IMR-90 (cell line): ENCODE results near the gene CFAP61. TPM values are rescaled to one million over a fixed set of nuclear protein-coding genes. Genes with fewer than 3 reads are reported as not detected.

Source experiments
- ATAC-seq: fragments of 200-7000 bp; cut with Tn5 transposase; 2 replicates; pipeline ENCODE4 v1.9.1; 2020; ENCODE audit warnings: low read depth, mild to moderate bottlenecking, moderate library complexity
- BruUV-seq: library from RNA; stranded (reverse); fragments of 400-500 nt; replicated peaks from 2 replicates; lab custom pipeline; 2021; lab: Mats Ljungman, UMichigan
- CTCF ChIA-PET: fragments of 300-600 bp; formaldehyde crosslinking; extraction: SDS; loops from one replicate; lab custom pipeline; 2021; ENCODE audit warnings: antibody characterized with exemption; lab: Yijun Ruan, JAX
- POLR2A ChIA-PET: fragments of 300-600 bp; sonication (Branson Sonifier 250); formaldehyde crosslinking; loops from one replicate; lab custom pipeline; 2022; ENCODE audit warnings: antibody characterized with exemption; ENCODE audit not compliant: unreplicated experiment; lab: Charles Lee
- DNase-seq: peaks from one replicate; pipeline ENCODE4 v3.0.0; 2013
- H2AFZ ChIP-seq: replicated peaks from 2 replicates; pipeline ENCODE3; 2013; ENCODE audit warnings: low read length, mild to moderate bottlenecking; ENCODE audit not compliant: poor library complexity
- H2AK5ac ChIP-seq: 2 replicates; pipeline ENCODE4 v1.6.1; 2013; ENCODE audit warnings: low read depth, low read length, inconsistent platforms
- H2AK9ac ChIP-seq: replicated peaks from 2 replicates; pipeline ENCODE3; 2013; ENCODE audit warnings: mild to moderate bottlenecking, low read depth, low read length, moderate library complexity; ENCODE audit not compliant: poor library complexity
- H2BK120ac ChIP-seq: 2 replicates; pipeline ENCODE4 v1.6.1; 2013; ENCODE audit warnings: low read depth, low read length, inconsistent platforms
- H2BK15ac ChIP-seq: 3 replicates; pipeline ENCODE4 v1.6.1; 2013; ENCODE audit warnings: low read depth, low read length, inconsistent platforms
- H2BK20ac ChIP-seq: 2 replicates; pipeline ENCODE4 v1.6.1; 2013; ENCODE audit warnings: low read depth, mild to moderate bottlenecking, inconsistent platforms, low read length, moderate library complexity
- H2BK5ac ChIP-seq: 2 replicates; pipeline ENCODE4 v1.6.1; 2013; ENCODE audit warnings: mild to moderate bottlenecking, low read depth, low read length, inconsistent platforms; ENCODE audit not compliant: poor library complexity, severe bottlenecking
- H3K14ac ChIP-seq: replicated peaks from 2 replicates; pipeline ENCODE4 v1.6.1; 2013; ENCODE audit warnings: low read depth, low read length, inconsistent platforms
- H3K18ac ChIP-seq: 2 replicates; pipeline ENCODE4 v1.6.1; 2013; ENCODE audit warnings: low read depth, low read length, control low read depth
- H3K23ac ChIP-seq: 2 replicates; pipeline ENCODE4 v1.6.1; 2013; ENCODE audit warnings: low read depth, low read length, inconsistent platforms
- H3K27ac ChIP-seq: 2 replicates; pipeline ENCODE4 v1.5.1; 2013; ENCODE audit warnings: mild to moderate bottlenecking, control low read depth, low read length; ENCODE audit not compliant: insufficient read depth
- H3K27me3 ChIP-seq: 2 replicates; pipeline ENCODE4 v1.6.1; 2013; ENCODE audit warnings: low read length; ENCODE audit not compliant: control insufficient read depth, insufficient read depth
- H3K36me3 ChIP-seq: 2 replicates; pipeline ENCODE4 v1.6.1; 2013; ENCODE audit warnings: low read length, mixed read lengths; ENCODE audit not compliant: control insufficient read depth, insufficient read depth
- H3K4ac ChIP-seq: 2 replicates; pipeline ENCODE4 v1.6.1; 2013; ENCODE audit warnings: low read depth, low read length, inconsistent platforms
- H3K4me1 ChIP-seq: 2 replicates; pipeline ENCODE4 v1.6.1; 2013; ENCODE audit warnings: low read length, mixed read lengths; ENCODE audit not compliant: control insufficient read depth, insufficient read depth
- H3K4me2 ChIP-seq: 2 replicates; pipeline ENCODE4 v1.6.1; 2013; ENCODE audit warnings: low read depth, mild to moderate bottlenecking, control low read depth, low read length, moderate library complexity
- H3K4me3 ChIP-seq: 2 replicates; pipeline ENCODE4 v1.5.1; 2013; ENCODE audit warnings: low read depth, mild to moderate bottlenecking, control low read depth, low read length, moderate library complexity; ENCODE audit not compliant: insufficient read depth
- H3K56ac ChIP-seq: 2 replicates; pipeline ENCODE4 v1.6.1; 2013; ENCODE audit warnings: low read length, inconsistent platforms; ENCODE audit not compliant: insufficient read depth; ENCODE audit errors: extremely low read depth
- H3K79me1 ChIP-seq, 2 experiments: 2 replicates each; pipeline ENCODE4 v1.6.1; 2013; ENCODE audit warnings: low read length in 2 of 2, inconsistent platforms in 1 of 2, low read depth in 1 of 2
- H3K9ac ChIP-seq: 2 replicates; pipeline ENCODE4 v1.6.1; 2013; ENCODE audit warnings: low read depth, low read length, control low read depth
- H3K9me1 ChIP-seq: 2 replicates; pipeline ENCODE4 v1.6.1; 2013; ENCODE audit warnings: low read length, inconsistent platforms; ENCODE audit not compliant: insufficient read depth
- H3K9me3 ChIP-seq: 2 replicates; pipeline ENCODE4 v1.6.1; 2013; ENCODE audit warnings: low read length; ENCODE audit not compliant: control insufficient read depth, insufficient read depth
- H4K20me1 ChIP-seq: 2 replicates; pipeline ENCODE4 v1.6.1; 2013; ENCODE audit warnings: low read length, inconsistent platforms; ENCODE audit not compliant: insufficient read depth
- H4K5ac ChIP-seq: 2 replicates; pipeline ENCODE4 v1.6.1; 2013; ENCODE audit warnings: mild to moderate bottlenecking, low read depth, low read length, control low read depth
- H4K8ac ChIP-seq, 2 experiments: 2 replicates each; pipeline ENCODE4 v1.6.1; 2013; ENCODE audit warnings: low read depth in 2 of 2, low read length in 2 of 2, control low read depth in 1 of 2, inconsistent platforms in 1 of 2
- H4K91ac ChIP-seq: 2 replicates; pipeline ENCODE4 v1.6.1; 2013; ENCODE audit warnings: low read depth, low read length, inconsistent platforms; ENCODE audit not compliant: insufficient read depth
- WGBS, 2 experiments: methylation state at CpG; one replicate each; pipeline versions ENCODE4 v1.1.5 to v1.1.7; 2013; ENCODE audit warnings: missing lambda C conversion rate in 2 of 2; ENCODE audit not compliant: insufficient read length in 1 of 2; ENCODE audit errors: extremely low coverage in 2 of 2; 5-methylcytosine and 5-hydroxymethylcytosine counted together
- dilution Hi-C: fragments of 300-500 bp; cut with HindIII; formaldehyde crosslinking; loops from one replicate; pipeline ENCODE4 v1.14.3; 2018; ENCODE audit warnings: low sequenced_read_pairs; ENCODE audit not compliant: unreplicated experiment
- in situ Hi-C: fragments of 300-500 bp; cut with MboI; formaldehyde crosslinking; loops from 3 replicates; pipeline ENCODE4 v1.14.3; 2019; ENCODE audit warnings: low sequenced_read_pairs, inconsistent platforms, mixed read lengths
- intact Hi-C: fragments of 100-400 bp; cut with micrococcal nuclease; formaldehyde crosslinking; loops from 2 replicates; pipeline ENCODE4 v1.10.0; 2022
- polyA plus RNA-seq, 3 experiments: library from polyadenylated mRNA; depleted of rRNA; stranded (reverse); fragments of >200 nt; gene quantifications; 2 replicates each; pipeline ENCODE4 v1.2.3, GENCODE V29; 2012; ENCODE audit warnings: low replicate concordance in 1 of 3
- total RNA-seq: library from RNA; depleted of rRNA; stranded (reverse); fragments of >200 nt; gene quantifications from 2 replicates; pipeline ENCODE4 v1.2.3, GENCODE V29; 2012
- TF ChIP-seq, protein P1 (sequence below): fragments of 150-350 bp; IDR thresholded peaks from 2 replicates; pipeline ENCODE4 v1.6.1; 2017; ENCODE audit warnings: mild to moderate bottlenecking, antibody characterized with exemption, low read length, low read depth

The CFAP61 gene
- total and polyA plus RNA-seq, 2 of the 4 experiments (the other 2 are of a cell fraction): 0.07 TPM; not detected in 1

DNA sequence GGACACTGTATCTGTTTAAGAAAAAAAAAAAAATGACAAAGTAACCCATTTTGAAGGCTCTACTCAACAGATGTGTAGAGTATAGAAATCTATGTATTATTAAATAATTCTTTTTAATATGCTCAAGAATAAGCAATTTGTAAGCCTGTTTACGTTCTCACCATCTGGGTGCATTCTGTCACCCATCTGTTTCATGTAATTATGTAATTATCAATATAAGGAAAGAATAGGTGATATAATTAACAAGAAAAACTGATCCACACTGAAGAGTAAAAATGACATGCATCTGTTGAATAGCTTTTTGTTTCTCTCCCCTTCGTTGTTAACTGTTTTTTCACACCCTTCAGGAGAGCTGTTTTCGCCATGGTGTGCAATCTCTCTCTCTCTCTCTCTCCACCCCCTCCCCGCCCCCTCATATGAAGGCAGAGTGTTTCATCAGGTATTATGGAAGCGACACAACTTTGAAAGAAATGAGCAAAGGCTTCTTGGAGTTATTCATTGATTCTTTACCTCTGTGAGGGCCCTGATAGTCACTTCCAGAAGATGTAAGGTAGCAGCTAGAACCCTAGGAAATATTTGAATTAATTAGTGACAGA lies 161.3 kb downstream of the CFAP61 start:
- H3K9ac ChIP-seq: no peak overlapping the region
- H3K9me3 ChIP-seq: no peaks in the 10 kb centered on the region
- H2AK9ac ChIP-seq: no peak overlapping the region
- no peak overlapping the region for H3K4me2 ChIP-seq
- no peak overlapping the region for H2AFZ ChIP-seq
- H3K4me1 ChIP-seq: no peaks in the 10 kb centered on the region
- no peak overlapping the region for H2AK5ac ChIP-seq
- no peak overlapping the region for H3K14ac ChIP-seq
- no peak overlapping the region for H3K56ac ChIP-seq
- TF ChIP-seq, protein P1, sequence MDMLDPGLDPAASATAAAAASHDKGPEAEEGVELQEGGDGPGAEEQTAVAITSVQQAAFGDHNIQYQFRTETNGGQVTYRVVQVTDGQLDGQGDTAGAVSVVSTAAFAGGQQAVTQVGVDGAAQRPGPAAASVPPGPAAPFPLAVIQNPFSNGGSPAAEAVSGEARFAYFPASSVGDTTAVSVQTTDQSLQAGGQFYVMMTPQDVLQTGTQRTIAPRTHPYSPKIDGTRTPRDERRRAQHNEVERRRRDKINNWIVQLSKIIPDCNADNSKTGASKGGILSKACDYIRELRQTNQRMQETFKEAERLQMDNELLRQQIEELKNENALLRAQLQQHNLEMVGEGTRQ: no peak
- ChIA-PET POLR2A (no interaction called here), CTCF (no interaction called here)
- H3K4me3 ChIP-seq: no peak overlapping the region
- in situ Hi-C loops: no loop called here
- H4K91ac ChIP-seq: no peak overlapping the region
- H3K79me1 ChIP-seq: no peaks in the 10 kb centered on the region
- no peak overlapping the region for H3K4ac ChIP-seq
- BruUV-seq: no TSS peak
- H2BK120ac ChIP-seq: no peak overlapping the region
- H3K27me3 ChIP-seq: no peaks in the 10 kb centered on the region; the same call in 1 of the 2 replicates
- no peak overlapping the region for H4K5ac ChIP-seq
- no peak overlapping the region for H2BK20ac ChIP-seq
- no peak overlapping the region for H2BK5ac ChIP-seq
- no peaks in the 10 kb centered on the region for H3K9me1 ChIP-seq
- H3K18ac ChIP-seq: no peak overlapping the region
- no peak overlapping the region for H3K23ac ChIP-seq
- H2BK15ac ChIP-seq: no peak overlapping the region
- no peak for DNase-seq
- H4K20me1 ChIP-seq: no peaks in the 10 kb centered on the region; the same call in 1 of the 2 replicates
- dilution Hi-C loops: no loop called here
- no CpG with 5 or more reads among the region's 5 CpGs for WGBS, 2 experiments
- H3K27ac ChIP-seq: no peak overlapping the region
- intact Hi-C loops: no loop called here
- ATAC-seq: no peak
- no peak overlapping the region for H4K8ac ChIP-seq
- H3K36me3 ChIP-seq: no peaks in the 10 kb centered on the region
